Neural progenitor cell (in vitro differentiated cells): Measurements from ENCODE around the gene C2CD3. TPM values are rescaled to one million over a fixed set of nuclear protein-coding genes. Genes with fewer than 3 reads are reported as not detected.

Experiments
- DNase-seq: peaks from one replicate; pipeline ENCODE4 v3.0.0-alpha.2; 2016; ENCODE audit warnings: low spot score
- H2AFZ ChIP-seq: fragments of 200-600 bp; sonication (generic); replicated peaks from 2 replicates; pipeline ENCODE4 v1.6.1; 2016; ENCODE audit warnings: antibody characterized with exemption
- H3F3A ChIP-seq: fragments of 200-600 bp; sonication (generic); 2 replicates; pipeline ENCODE4 v1.6.1; 2016; ENCODE audit warnings: antibody characterized with exemption, low read depth
- H3K27ac ChIP-seq: fragments of 200-600 bp; sonication (generic); 2 replicates; pipeline ENCODE4 v1.5.1; 2016; ENCODE audit warnings: mild to moderate bottlenecking
- H3K27me3 ChIP-seq: fragments of 200-600 bp; sonication (generic); 2 replicates; pipeline ENCODE4 v1.6.1; 2016; ENCODE audit warnings: mild to moderate bottlenecking, moderate library complexity
- H3K36me3 ChIP-seq: fragments of 200-600 bp; sonication (generic); 2 replicates; pipeline ENCODE4 v1.5.1; 2016
- H3K4me1 ChIP-seq: fragments of 200-600 bp; sonication (generic); 2 replicates; pipeline ENCODE4 v1.6.1; 2016; ENCODE audit warnings: mixed run types
- H3K4me2 ChIP-seq: fragments of 200-600 bp; sonication (generic); 2 replicates; pipeline ENCODE4 v1.6.1; 2016
- H3K4me3 ChIP-seq: fragments of 200-600 bp; sonication (generic); 2 replicates; pipeline ENCODE4 v1.5.1; 2016
- H3K79me2 ChIP-seq: fragments of 200-600 bp; sonication (generic); 2 replicates; pipeline ENCODE4 v1.6.1; 2016; ENCODE audit warnings: low read depth
- H3K9ac ChIP-seq: fragments of 200-600 bp; sonication (generic); 2 replicates; pipeline ENCODE4 v1.6.1; 2016
- H3K9me3 ChIP-seq: fragments of 200-600 bp; sonication (generic); 2 replicates; pipeline ENCODE4 v1.5.1; 2016; ENCODE audit warnings: low read depth
- H4K20me1 ChIP-seq: fragments of 200-600 bp; sonication (generic); 2 replicates; pipeline ENCODE4 v1.6.1; 2016; ENCODE audit warnings: low read depth
- H3K27ac Mint-ChIP-seq: 3 replicates; pipeline ENCODE4 v1.8.0; 2021; ENCODE audit warnings: mixed read lengths
- H3K27me3 Mint-ChIP-seq: 2 replicates; pipeline ENCODE4 v1.8.0; 2022; ENCODE audit warnings: low read depth, mild to moderate bottlenecking, inconsistent platforms, moderate library complexity, mixed read lengths; ENCODE audit not compliant: insufficient read depth
- H3K36me3 Mint-ChIP-seq: 3 replicates; pipeline ENCODE4 v1.8.0; 2021; ENCODE audit warnings: mixed read lengths
- H3K4me1 Mint-ChIP-seq: 3 replicates; pipeline ENCODE4 v1.8.0; 2021; ENCODE audit warnings: mixed read lengths
- H3K4me3 Mint-ChIP-seq: 3 replicates; pipeline ENCODE4 v1.8.0; 2021; ENCODE audit warnings: mild to moderate bottlenecking, moderate library complexity, mixed read lengths
- H3K9me3 Mint-ChIP-seq: 3 replicates; pipeline ENCODE4 v1.8.0; 2020; ENCODE audit warnings: mixed read lengths
- EZH2 ChIP-seq: fragments of 200-600 bp; sonication (generic); IDR thresholded peaks from 2 replicates; pipeline ENCODE4 v1.6.1; 2017; ENCODE audit warnings: antibody characterized with exemption, mild to moderate bottlenecking, moderate library complexity
- EZH2phosphoT487 ChIP-seq: fragments of 200-600 bp; sonication (generic); IDR thresholded peaks from 2 replicates; pipeline ENCODE4 v1.6.1; 2017; ENCODE audit warnings: antibody characterized with exemption
- total RNA-seq: library from RNA; depleted of rRNA; stranded (reverse); fragments of >200 nt; gene quantifications from 2 replicates; pipeline ENCODE4 v1.2.3, GENCODE V29; 2015; ENCODE audit warnings: low replicate concordance
- TF ChIP-seq, protein P1 (sequence below): fragments of 200-600 bp; sonication (generic); IDR thresholded peaks from 2 replicates; pipeline ENCODE4 v1.5.1; 2017; ENCODE audit warnings: antibody characterized with exemption, mild to moderate bottlenecking

The C2CD3 gene
- total RNA-seq, 1 donor from 2014 or later, result 19.6 TPM

- no peak for DNase-seq
- Histone ChIP-seq H4K20me1 (no peaks in the 10 kb centered on the region), H3K4me3 (no peak overlapping the region), H3K9me3 (no peaks in the 10 kb centered on the region), H3K4me2 (no peak overlapping the region), H3K36me3 (peaks cover 4% of the 10 kb centered on the region), H3K27ac (no peak overlapping the region), H3K4me1 (no peaks in the 10 kb centered on the region), H2AFZ (no peak overlapping the region), H3F3A (no peaks in the 10 kb centered on the region), H3K27me3 (no peaks in the 10 kb centered on the region), H3K79me2 (no peaks in the 10 kb centered on the region), H3K9ac (no peak overlapping the region)
- Mint-ChIP-seq H3K27me3 (no peaks in the 10 kb centered on the region), H3K9me3 (no peaks in the 10 kb centered on the region), H3K4me3 (no peak overlapping the region), H3K4me1 (no peaks in the 10 kb centered on the region), H3K36me3 (peaks cover 12% of the 10 kb centered on the region), H3K27ac (no peak overlapping the region)
- TF ChIP-seq EZH2phosphoT487 (no peak), EZH2 (no peak)
- TF ChIP-seq, protein P1, sequence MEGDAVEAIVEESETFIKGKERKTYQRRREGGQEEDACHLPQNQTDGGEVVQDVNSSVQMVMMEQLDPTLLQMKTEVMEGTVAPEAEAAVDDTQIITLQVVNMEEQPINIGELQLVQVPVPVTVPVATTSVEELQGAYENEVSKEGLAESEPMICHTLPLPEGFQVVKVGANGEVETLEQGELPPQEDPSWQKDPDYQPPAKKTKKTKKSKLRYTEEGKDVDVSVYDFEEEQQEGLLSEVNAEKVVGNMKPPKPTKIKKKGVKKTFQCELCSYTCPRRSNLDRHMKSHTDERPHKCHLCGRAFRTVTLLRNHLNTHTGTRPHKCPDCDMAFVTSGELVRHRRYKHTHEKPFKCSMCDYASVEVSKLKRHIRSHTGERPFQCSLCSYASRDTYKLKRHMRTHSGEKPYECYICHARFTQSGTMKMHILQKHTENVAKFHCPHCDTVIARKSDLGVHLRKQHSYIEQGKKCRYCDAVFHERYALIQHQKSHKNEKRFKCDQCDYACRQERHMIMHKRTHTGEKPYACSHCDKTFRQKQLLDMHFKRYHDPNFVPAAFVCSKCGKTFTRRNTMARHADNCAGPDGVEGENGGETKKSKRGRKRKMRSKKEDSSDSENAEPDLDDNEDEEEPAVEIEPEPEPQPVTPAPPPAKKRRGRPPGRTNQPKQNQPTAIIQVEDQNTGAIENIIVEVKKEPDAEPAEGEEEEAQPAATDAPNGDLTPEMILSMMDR, result no peak
Measured at GRCh38 chr11:74048993-74049392, 121.8 kb downstream of the C2CD3 start.

- no peaks in the 10 kb centered on the region for H3K4me1 ChIP-seq
- Mint-ChIP-seq H3K9me3 (no peaks in the 10 kb centered on the region), H3K4me1 (no peaks in the 10 kb centered on the region), H3K4me3 (no peak overlapping the region), H3K36me3 (peaks cover 22% of the 10 kb centered on the region), H3K27ac (no peak overlapping the region), H3K27me3 (no peaks in the 10 kb centered on the region)
- no peaks in the 10 kb centered on the region for H3K79me2 ChIP-seq
- H3K27me3 ChIP-seq, result no peaks in the 10 kb centered on the region
- no peaks in the 10 kb centered on the region for H4K20me1 ChIP-seq
- H3K36me3 ChIP-seq, result peaks cover 4% of the 10 kb centered on the region
- no peak overlapping the region for H2AFZ ChIP-seq
- H3K27ac ChIP-seq, result no peak overlapping the region
- no peak overlapping the region for H3K4me2 ChIP-seq
- H3F3A ChIP-seq, result no peaks in the 10 kb centered on the region
- no peak overlapping the region for H3K4me3 ChIP-seq
- no peak for DNase-seq
- H3K9me3 ChIP-seq, result no peaks in the 10 kb centered on the region
- H3K9ac ChIP-seq, result no peak overlapping the region
- TF ChIP-seq EZH2phosphoT487 (no peak), EZH2 (no peak)
- TF ChIP-seq, protein P1, result no peak
Measured at GRCh38 chr11:74044538-74044937, 126.3 kb downstream of the C2CD3 start.

- H3K27ac Mint-ChIP-seq, result no peak overlapping the region
- no peaks in the 10 kb centered on the region for H3K4me1 Mint-ChIP-seq
- Histone ChIP-seq H3F3A (no peaks in the 10 kb centered on the region), H3K27me3 (no peaks in the 10 kb centered on the region), H3K9me3 (no peaks in the 10 kb centered on the region), H3K4me1 (no peaks in the 10 kb centered on the region), H3K79me2 (no peaks in the 10 kb centered on the region), H3K27ac (no peak overlapping the region), H3K36me3 (peaks cover 3% of the 10 kb centered on the region), H4K20me1 (no peaks in the 10 kb centered on the region), H3K4me3 (no peak overlapping the region), H3K4me2 (no peak overlapping the region), H3K9ac (no peak overlapping the region), H2AFZ (no peak overlapping the region)
- TF ChIP-seq EZH2 (no peak), EZH2phosphoT487 (no peak)
- TF ChIP-seq, protein P1, result no peak
- H3K4me3 Mint-ChIP-seq, result no peak overlapping the region
- H3K27me3 Mint-ChIP-seq, result peaks cover 2% of the 10 kb centered on the region
- no peaks in the 10 kb centered on the region for H3K9me3 Mint-ChIP-seq
- peaks cover 22% of the 10 kb centered on the region for H3K36me3 Mint-ChIP-seq
- DNase-seq, result no peak
Measured at GRCh38 chr11:74043450-74043849, 127.4 kb downstream of the C2CD3 start.
